NCI-H82 treated with DMSO at 0.1 percent for 48 hours (cell line): ENCODE results near the gene TUBGCP2.
"Not testable (repeated sequence)": the region's sequence is repeated elsewhere in the genome, so short reads cannot be mapped to it uniquely, and the experiment has no call there.

Experiments
- DNase-seq: peaks from one replicate; lab custom pipeline; 2025; ENCODE audit not compliant: unreplicated experiment; lab: John Stamatoyannopoulos, UW

TUBGCP2 gene

DNA sequence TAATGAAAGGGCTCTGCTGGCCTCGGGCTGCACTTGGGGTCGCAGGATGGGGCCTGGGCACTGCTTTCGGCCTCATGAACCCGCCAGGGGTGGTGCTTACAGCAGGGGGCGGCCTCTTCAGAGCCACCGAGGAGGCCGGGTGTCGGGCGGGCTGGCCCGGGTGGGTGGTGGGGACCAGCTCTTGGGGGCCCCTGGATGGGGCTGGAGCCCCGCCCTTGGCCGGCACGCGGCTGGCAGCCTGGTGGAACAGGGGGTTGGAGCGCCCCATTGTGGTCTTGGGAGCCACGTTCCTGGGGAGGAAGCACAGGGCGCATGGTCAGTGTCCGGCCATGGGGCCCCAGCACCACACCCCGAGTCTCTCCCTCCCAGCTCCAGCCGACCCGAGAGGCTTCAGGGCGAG is 40.8 kb downstream of the TUBGCP2 start:
- DNase-seq = no peak

DNA sequence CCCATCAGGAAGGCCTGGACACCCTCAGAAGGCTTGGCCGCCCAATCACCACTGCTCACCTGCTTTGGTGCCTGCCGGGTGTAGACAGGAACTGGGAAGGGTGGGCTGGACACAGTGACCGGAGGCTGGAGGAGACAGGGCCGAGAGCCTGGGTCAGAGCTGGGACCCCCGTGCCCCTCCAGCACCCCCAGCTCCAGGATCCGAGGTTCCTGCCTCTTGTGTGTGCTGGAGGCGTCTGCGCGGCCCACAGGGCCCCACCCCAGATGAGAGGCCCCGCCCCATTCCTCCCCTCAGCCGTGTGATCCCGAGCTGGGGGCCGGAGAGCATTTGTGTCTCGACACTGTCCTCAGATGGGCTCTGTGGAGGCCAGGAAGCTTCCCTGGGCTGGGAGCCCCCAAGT is 41.4 kb downstream of the TUBGCP2 start:
- DNase-seq = no peak

DNA sequence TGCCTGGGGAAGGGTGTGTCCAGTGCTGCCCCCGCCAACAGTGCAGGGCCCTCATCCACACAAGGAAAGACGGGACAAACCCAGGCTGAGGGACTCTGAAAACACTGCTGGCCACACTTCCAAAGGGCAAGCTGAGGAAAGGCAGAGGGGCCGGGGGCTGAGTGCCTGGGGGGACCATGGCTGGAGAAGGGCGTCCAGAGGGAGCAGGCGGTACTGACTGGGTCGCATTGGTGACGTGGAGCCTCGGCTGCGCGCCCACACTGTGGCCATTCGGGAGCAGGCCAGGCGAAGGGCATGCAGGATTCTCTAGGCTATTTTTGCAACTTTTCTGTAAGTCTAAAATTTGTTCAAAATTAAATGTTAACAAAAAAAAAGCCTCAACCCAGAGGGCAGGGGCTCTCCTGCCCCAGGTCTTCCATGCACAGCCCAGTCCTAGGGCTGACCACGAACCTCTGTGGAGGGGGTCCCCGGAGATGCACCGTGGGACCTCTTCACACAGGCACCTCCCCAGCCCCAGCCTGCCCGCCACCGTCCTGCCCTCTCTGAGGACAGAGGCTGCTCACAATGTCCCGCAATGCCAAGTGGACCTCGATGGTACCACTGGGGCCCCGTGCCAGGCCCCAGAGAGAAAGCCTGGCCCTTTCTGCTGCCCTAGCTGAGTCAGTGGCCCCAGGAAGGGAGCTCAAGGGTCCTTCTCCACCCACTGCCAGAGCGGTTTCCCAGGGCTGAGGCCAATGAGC is 42.4 kb downstream of the TUBGCP2 start:
- DNase-seq = no peak

DNA sequence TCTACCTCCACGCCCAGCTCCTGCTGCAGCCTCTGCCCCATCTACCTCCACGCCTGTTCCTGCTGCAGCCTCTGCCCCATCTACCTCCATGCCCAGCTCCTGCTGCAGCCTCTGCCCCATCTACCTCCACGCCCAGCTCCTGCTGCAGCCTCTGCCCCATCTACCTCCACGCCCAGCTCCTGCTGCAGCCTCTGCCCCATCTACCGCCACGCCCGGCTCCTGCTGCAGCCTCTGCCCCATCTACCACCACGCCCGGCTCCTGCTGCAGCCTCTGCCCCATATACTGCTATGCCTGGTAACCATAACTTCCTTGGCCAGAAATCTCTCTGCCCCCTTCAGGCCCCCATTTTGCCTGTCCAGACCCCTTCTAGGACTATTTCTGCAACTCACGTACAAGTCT is 43.6 kb downstream of the TUBGCP2 start:
- DNase-seq = not testable (repeated sequence)

DNA sequence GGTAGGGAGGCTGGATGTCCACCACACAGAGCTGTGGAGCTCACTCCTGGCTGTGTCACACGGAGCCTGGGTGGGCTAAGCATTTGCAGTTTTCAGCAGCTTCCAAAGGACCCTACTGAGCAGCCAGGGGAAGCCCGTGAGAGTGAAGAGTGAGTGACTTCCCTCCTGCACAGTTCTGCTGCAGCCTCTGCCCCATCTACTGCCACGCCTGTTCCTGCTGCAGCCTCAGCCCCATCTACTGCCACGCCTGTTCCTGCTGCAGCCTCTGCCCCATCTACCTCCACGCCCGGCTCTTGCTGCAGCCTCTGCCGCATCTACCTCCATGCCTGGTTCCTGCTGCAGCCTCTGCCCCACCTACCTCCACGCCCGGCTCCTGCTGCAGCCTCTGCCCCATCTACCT is 44.2 kb downstream of the TUBGCP2 start:
- no peak for DNase-seq

DNA sequence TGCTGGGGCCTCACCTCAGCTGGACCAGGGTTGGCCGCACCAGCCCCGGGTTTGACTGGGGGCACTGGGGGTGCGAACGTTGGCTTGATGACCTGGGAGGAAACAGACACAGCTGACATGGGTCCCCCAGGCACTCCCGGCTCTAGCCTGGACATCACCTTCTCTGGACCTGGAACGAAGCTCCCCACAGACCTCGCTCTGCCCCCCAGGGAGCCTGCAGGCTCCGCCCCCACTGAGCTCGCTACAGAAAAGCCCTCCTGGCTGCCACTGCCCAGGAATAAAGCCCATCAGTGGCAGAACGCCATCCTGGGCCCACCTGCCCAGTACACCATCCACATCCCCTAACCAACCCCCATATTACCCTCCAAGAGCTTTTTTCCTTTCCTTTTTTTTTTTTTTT is 45.0 kb downstream of the TUBGCP2 start:
- no peak for DNase-seq

DNA sequence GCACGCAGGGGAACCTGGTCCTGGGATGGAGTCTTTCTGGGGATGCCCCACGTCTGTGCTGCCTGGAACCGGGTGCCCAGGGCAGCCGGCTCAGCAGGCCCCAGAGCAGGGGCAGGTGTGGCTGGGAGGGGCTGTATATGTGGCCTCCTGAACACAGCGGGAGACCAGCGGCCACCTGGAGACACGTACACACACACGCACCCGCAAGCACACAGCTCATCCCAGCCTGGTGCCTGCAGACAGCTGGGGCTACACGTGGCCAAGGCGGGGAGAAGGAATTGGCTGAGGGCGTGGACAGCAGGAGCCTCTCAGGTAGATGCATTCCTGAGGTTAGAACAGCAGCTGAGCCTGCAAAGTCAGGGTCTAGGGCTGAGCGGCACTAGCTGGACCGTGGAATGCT is 46.0 kb downstream of the TUBGCP2 start:
- no peak for DNase-seq

DNA sequence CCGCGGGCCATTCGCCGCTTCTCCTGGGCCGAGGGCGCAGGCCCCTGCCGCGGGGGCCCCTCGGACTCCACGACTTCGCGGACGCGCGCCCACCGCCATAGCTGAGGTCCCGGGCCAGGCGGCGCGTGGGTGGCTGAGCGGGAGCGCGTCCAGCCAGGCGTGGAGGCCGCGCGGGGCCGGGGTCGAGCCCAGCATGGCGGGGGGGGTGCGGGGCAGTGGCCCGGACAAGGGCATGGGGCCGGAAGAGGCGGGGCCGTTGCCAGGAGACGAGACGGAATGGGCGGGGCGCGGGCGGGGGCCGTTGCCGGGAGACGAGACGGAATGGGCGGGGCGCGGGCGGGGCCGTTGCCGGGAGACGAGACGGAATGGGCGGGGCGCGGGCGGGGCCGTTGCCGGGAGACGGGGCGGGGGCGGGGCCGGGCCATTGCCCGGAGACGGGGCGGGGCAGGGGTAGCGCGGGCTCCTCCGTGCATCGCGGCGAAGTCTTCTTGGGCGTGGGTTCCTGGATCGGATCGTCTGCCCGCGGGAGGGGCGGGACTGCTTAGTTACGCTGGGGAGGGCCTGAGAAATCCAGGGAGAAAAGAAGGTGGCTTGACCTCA is 46.8 kb downstream of the TUBGCP2 start:
- DNase-seq = peak; percentile 18

DNA sequence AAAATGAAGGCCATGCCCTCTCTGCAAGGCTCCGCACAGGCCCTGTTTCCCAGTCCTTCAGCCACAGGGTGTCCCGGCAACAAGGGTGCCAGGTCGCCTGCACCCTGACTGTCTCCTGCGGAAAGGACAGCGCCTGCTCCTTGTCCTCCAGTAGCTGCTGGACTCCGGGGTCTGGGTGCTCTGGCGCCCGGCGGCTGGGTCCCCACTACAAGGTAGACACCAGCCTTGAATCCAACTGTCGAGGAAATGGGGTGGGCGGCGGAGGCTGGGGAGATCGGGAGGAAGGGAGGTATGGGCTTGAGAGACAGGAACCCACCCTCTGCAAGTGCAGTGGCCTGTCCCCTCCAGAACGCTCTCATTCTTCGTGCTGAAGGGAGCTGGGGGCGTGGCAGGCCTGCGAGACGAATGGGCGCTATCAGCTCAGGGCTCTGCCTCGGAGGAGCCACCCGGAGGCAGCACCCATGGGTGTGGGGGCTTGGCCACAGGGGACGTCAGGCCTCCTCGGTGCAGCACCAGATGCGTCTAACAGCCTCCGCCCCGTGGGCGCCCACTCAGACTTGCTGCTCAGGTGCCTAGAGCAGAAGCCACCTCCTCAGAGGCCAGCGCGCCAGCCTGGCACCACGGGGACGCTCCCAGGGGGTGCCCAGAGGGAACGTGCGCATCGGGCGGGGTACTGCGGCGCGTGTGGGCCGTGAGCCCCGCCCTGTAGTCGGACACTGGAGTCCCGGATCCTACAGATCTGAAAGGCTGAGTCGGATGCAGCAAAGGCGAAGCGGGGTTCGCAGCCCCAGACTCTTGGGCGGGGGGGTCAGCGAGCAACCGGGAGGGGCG is 47.6 kb downstream of the TUBGCP2 start:
- DNase-seq = no peak

DNA sequence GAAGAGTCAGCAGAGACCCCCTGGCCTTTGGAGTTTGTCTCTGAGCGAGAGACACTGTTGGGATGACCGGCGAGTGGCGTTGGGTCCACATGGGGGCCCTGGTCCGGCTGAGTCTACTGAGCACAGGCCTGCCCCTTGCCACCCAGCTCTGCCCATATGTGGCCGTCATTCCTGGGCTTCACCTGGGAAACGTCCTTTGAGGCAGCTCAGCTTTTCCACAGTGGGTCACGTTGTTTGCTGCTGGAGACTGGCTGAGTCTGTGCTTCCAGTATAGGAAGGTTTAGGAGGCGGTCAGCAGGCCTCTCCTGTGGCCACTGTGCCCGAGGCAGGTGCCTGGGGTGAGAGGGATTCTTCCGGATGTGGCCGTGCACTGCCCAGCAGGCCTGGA is 49.1 kb downstream of the TUBGCP2 start:
- no peak for DNase-seq

DNA sequence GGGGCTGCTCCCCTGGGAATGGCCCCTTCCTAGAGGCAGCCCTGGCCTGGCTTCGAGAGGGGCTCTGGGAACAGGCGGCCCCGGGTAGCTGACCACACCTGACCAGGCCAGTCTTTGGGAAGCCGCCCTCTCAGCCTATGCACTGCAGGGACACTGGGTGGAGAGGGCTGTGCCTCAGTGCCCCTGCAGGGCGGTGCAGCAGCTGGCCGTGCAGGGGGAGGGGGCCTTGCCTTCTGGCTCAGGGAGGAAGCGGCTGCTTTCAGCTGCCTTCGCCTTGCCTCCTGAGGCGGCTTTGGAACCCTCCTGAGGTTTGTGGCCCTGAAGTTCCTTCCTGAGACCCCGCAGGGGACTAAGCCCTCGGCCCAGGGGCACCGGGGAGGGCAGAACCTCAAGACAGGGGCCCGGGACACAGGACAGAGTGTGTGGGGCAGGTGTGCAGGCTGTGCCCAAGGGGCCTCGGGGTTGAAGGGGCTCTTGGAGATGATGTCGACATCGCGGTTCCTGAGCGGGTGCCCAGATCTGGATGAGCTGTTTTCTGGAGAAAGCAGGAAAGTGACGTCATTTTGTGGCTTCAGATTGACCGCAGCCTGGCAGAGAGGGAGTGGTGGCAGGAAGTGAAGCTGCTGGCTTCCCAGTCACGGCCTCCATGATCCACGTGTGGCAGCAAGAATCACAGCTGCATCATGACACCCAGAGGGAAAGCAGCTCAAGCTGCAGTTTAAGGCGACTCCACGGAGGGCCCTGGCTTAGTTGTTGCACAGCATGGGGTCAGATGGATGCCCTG is 49.7 kb downstream of the TUBGCP2 start:
- DNase-seq = no peak

DNA sequence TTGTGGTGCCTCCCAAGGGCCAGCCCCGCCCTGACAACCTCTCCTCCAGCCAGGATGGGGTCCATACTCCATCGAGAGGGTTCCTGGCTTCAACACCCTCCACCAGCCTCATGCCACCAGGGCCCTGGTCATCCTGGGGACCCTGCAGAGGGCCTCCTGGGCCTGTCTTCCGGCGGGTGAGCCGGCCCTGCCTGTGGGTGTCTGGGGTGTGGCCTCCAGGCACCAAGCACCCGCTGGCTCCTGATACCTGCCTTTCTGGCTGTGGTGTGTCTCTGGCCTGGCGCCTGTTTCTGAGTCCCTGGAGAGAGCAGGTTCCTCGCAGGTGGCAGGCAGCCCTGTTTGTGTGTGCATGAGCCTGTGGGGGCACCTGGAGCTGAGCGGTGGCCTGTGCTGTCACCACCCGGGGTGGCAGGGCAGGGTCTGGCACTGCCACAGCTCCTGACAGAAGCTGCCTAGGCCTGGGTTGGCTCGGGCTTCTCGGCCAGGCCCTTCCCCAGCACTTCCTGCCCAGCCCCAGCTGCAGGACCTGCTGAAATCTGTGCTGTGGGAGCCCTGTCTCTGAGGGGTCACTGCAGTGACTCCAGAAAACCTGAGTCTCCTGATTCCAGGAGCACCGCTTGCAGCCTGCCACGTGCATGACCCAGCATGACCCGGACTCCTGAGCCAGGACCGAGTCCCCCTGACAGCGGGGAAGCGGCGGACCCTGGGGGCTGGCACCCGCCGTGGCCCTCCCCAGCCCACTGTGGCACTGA is 50.4 kb downstream of the TUBGCP2 start:
- no peak for DNase-seq

DNA sequence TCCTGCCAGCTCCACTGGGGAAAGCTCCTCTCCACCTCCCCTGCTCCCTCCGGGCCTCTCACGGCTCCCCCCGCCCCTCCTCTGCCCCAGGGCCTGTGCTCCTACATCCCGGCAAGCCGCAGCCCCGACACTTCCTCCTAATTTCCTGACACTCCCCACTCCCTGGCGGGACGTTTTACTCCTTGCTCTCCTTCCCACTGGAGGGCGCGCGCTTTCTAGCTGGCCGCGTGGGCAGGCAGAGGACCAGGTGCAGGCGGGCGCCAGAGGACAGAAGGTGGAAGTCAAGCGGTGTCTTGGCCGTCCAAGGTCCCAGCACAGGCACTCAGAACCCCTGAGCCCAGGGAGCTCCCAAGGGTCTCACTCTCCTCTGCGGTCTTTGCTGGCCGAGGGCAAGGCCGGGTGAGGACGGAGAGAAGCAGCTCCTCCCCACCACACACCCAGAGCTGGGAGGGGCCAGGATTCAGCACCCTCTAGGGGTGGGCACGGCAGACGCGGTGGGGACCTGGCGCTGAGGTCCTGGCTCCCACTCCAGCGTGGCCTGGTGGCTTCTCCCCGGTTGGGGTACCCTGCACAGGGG is 51.1 kb downstream of the TUBGCP2 start:
- DNase-seq = no peak

DNA sequence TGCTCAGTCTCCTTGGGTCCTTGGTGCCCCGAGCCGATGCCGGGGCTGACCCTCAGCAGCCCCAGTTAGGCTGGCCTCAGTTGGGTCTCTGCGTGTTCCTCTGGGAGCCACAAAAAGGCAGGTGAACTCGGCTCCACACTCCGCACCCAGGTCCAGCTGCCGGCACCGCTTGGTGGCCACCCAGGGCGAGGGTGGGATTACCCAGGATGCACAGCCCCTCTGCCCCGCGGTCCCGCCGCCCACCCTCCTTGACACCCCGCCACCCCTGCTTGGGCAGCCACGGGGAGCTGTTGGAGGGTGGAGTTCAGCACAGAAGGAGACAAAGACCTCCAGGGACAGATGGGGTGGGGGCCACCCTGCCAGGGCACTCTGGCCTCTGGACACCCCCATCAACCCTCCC is 53.3 kb downstream of the TUBGCP2 start:
- no peak for DNase-seq

DNA sequence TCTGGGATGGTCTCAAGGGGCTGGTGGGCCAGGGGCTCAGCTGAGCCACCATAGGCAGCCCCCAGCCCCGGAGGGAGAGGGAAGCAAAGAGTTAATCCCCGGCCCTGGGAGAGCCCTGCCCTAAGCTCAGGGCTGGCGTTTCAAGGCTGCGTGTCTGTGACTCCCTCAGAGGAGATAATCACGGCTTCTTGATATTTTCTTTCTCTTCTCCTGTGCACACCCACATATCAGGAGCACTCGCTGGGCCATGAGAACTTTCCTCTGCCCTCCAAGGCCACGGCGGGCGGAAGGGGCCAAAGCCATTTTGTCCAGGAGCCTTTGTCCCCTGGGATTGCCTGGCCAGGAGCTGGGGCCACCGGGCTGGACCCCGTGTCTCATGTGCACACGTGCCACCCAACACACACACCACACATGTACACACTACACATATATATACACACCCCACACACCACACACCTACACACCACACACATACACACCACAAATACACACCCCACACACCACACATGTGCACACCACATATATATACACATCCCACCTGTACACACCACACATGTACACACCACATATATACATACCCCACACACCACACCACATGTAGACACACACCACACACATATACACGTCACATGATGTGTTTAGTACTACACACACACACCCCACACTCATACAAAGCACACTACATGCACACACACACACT is 54.1 kb downstream of the TUBGCP2 start:
- no peak for DNase-seq

DNA sequence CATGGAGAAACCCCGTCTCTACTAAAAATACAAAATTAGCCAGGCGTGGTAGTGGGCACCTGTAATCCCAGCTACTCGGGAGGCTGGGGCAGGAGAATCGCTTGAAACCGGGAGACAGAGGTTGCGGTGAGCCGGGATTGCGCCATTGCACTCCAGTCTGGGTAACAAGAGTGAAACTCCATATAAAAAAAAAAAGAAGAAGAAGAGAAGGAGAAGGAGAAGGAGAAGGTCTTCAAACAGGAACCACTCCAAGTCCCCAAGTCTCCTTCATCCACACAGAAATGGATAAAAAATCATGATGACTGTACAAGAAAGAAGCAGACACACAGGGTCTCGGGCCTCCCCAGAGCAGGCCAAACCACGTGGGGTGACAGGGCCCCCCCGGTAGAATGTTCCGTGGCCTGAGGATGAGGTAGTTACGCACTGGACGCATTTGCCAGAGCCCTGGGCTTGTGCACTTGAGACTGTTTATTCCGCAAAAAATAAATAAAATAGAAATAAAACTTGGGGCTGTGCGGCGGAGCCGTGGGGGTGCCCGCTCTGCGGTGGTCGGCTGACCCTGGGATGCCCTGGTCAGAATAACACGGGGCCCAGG is 55.2 kb downstream of the TUBGCP2 start:
- no peak for DNase-seq

DNA sequence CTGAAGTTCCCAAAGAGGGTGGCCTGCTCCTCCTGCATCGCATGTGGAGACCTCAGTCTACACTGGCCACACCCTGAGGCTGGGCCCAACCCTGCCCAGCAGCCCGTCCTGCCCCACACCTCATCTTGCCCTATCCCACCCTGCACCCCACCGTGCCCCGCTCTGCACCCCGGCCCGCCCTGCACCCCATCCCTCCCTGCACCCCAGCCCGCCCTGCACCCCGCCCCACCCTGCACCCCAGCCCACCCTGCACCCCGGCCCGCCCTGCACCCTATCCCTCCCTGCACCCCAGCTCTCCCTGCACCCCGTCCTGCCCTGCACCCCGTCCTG is 56.5 kb downstream of the TUBGCP2 start:
- no peak for DNase-seq

DNA sequence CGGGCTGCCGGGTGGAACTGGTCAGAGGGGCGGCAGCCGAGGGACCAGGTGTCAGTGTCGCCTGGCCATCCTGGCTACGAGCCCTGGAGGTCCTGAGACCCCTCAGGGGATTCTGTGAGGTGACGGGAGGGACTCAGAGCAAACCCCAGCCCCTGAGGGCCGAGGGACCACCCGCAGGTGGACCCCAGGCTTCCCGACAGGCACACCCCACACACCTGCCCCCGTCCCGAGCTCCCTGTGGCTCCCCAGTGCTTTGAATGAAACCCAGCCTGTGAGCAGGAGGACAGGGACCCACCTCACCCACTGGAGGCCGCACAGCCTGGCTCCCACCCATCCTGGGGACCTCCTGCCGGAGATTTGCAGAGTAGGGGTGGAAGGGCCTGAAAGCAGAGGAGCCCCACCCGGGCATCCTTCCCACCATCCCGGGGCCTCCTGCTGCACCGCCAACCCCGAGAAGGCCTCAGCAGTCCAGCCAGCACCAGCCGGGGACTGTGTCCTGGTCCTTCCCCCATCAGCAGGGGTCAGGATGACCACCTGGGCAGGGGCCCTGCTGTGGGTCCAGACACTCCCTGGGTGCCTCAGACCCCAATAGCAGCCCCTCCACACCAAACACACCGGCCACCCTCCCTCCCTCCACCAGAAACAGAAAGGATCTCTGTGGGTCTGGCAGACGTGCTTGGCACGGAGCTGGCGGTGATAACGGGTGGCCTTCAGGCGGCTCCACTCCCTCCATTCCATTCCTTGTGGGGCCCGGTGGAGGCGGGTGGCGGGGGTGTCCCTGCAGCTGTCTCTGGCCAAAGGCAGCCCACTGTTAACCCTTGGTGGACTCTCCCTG is 57.1 kb downstream of the TUBGCP2 start:
- no peak for DNase-seq
